MCF 10A (cell line): Measurements from ENCODE around the gene BTBD1. TPM values are rescaled to one million over a fixed set of nuclear protein-coding genes. Genes with fewer than 3 reads are reported as not detected.

Source experiments
- BruUV-seq: library from RNA; stranded (reverse); fragments of 400-500 nt; replicated peaks from 2 replicates; lab custom pipeline; 2021; lab: Mats Ljungman, UMichigan
- CTCF ChIA-PET: fragments of 300-600 bp; sonication (Branson Sonifier 250); formaldehyde crosslinking; extraction: SDS; loops from one replicate; lab custom pipeline; 2021; ENCODE audit warnings: antibody characterized with exemption, inconsistent platforms; lab: Yijun Ruan, JAX
- POLR2A ChIA-PET: fragments of 300-600, 350-650 bp; sonication (Branson Sonifier 250); formaldehyde crosslinking; extraction: SDS; loops from one replicate; lab custom pipeline; 2020; ENCODE audit warnings: antibody characterized with exemption, inconsistent platforms; lab: Yijun Ruan, JAX
- DNase-seq: peaks from one replicate; pipeline ENCODE4 v3.0.0-alpha.2; 2018; ENCODE audit not compliant: unreplicated experiment
- H3K27ac Mint-ChIP-seq: one replicate; pipeline ENCODE4 v1.8.0; 2022; ENCODE audit warnings: mild to moderate bottlenecking, low read depth, mixed read lengths; ENCODE audit not compliant: unreplicated experiment
- H3K27me3 Mint-ChIP-seq: one replicate; pipeline ENCODE4 v1.8.0; 2022; ENCODE audit warnings: mixed read lengths; ENCODE audit not compliant: insufficient read depth, unreplicated experiment
- H3K36me3 Mint-ChIP-seq: one replicate; pipeline ENCODE4 v1.8.0; 2022; ENCODE audit warnings: mild to moderate bottlenecking, moderate library complexity, mixed read lengths; ENCODE audit not compliant: insufficient read depth, unreplicated experiment
- H3K4me1 Mint-ChIP-seq: one replicate; pipeline ENCODE4 v1.8.0; 2022; ENCODE audit warnings: mixed read lengths; ENCODE audit not compliant: insufficient read depth, unreplicated experiment
- H3K4me3 Mint-ChIP-seq: one replicate; pipeline ENCODE4 v1.8.0; 2022; ENCODE audit warnings: mild to moderate bottlenecking, moderate library complexity, mixed read lengths; ENCODE audit not compliant: unreplicated experiment
- H3K9me3 Mint-ChIP-seq: one replicate; pipeline ENCODE4 v1.8.0; 2022; ENCODE audit warnings: mixed read lengths; ENCODE audit not compliant: unreplicated experiment
- intact Hi-C: fragments of 100-400 bp; cut with micrococcal nuclease; formaldehyde crosslinking; loops from 2 replicates; pipeline ENCODE4 v1.14.1; 2022
- total RNA-seq: library from RNA; stranded (reverse); gene quantifications from 2 replicates; pipeline ENCODE4 v1.2.3, GENCODE V29; 2022
- TF ChIP-seq, protein P1 (sequence below): fragments of 200-600 bp; IDR thresholded peaks from one replicate; pipeline ENCODE4 v1.8.0; 2022; ENCODE audit warnings: antibody characterized with exemption, mild to moderate bottlenecking; ENCODE audit not compliant: unreplicated experiment

Gene BTBD1
- total RNA-seq, 1 experiment from 2014 or later, result 57.0 TPM

DNA sequence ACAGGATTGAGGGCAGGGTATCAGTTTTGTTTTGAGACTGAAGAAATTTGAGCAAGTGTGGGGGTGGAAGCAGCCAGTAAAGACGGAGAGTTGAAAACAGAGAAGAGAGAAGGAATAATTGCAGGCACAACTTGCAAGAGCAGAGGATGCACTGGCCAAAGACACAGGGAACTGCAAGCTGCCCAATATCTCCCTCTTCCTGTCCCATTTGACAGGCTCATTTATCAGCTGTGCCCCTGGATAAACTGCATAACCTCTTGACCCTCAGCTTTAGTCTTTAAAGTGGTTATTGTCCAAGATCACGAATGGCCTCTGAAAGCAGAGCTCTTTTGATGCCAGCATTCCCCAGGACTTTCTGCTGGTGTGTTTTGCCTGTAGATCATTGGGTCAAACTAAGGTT is 86.1 kb downstream of the BTBD1 start:
- Mint-ChIP-seq H3K4me1 (peaks cover 4% of the 10 kb centered on the region), H3K9me3 (no peaks in the 10 kb centered on the region), H3K27me3 (no peaks in the 10 kb centered on the region), H3K4me3 (no peak overlapping the region), H3K27ac (no peak overlapping the region), H3K36me3 (no peaks in the 10 kb centered on the region)
- no peak for DNase-seq
- POLR2A ChIA-PET, result no interaction called here
- BruUV-seq, result no TSS peak
- TF ChIP-seq, protein P1, sequence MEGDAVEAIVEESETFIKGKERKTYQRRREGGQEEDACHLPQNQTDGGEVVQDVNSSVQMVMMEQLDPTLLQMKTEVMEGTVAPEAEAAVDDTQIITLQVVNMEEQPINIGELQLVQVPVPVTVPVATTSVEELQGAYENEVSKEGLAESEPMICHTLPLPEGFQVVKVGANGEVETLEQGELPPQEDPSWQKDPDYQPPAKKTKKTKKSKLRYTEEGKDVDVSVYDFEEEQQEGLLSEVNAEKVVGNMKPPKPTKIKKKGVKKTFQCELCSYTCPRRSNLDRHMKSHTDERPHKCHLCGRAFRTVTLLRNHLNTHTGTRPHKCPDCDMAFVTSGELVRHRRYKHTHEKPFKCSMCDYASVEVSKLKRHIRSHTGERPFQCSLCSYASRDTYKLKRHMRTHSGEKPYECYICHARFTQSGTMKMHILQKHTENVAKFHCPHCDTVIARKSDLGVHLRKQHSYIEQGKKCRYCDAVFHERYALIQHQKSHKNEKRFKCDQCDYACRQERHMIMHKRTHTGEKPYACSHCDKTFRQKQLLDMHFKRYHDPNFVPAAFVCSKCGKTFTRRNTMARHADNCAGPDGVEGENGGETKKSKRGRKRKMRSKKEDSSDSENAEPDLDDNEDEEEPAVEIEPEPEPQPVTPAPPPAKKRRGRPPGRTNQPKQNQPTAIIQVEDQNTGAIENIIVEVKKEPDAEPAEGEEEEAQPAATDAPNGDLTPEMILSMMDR, result no peak
- CTCF ChIA-PET, result interaction anchor here (0.7 kb wide), 1 partner anchor 131 kb away, joined by 4 read pairs; no protein-coding TSS in a partner anchor
- intact Hi-C loops, result no loop called here

DNA sequence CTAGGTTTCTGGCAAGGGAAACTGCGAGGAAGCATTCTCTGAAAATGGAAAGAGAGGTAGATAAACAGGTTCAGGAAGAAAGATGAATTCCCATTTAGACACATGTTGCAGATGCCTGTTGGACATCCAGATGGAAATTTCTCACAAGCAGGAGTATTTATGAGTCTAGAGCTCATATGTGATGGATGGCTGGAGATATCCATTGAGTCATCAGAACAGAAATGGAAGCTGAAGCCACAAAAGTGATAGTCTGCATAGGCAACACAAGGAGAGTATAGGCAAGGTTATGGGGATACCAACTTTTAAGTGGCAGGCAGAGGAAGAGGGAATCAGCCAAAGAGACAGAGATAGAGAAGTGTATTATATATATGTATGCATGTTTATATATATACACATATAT is 87.3 kb downstream of the BTBD1 start:
- ChIA-PET CTCF (no interaction called here), POLR2A (no interaction called here)
- BruUV-seq, result no TSS peak
- no peaks in the 10 kb centered on the region for H3K4me1 Mint-ChIP-seq
- no peak overlapping the region for H3K27ac Mint-ChIP-seq
- H3K36me3 Mint-ChIP-seq, result no peaks in the 10 kb centered on the region
- intact Hi-C loops, result no loop called here
- H3K27me3 Mint-ChIP-seq, result no peaks in the 10 kb centered on the region
- TF ChIP-seq, protein P1, result no peak
- H3K9me3 Mint-ChIP-seq, result no peaks in the 10 kb centered on the region
- DNase-seq, result no peak
- no peak overlapping the region for H3K4me3 Mint-ChIP-seq

DNA sequence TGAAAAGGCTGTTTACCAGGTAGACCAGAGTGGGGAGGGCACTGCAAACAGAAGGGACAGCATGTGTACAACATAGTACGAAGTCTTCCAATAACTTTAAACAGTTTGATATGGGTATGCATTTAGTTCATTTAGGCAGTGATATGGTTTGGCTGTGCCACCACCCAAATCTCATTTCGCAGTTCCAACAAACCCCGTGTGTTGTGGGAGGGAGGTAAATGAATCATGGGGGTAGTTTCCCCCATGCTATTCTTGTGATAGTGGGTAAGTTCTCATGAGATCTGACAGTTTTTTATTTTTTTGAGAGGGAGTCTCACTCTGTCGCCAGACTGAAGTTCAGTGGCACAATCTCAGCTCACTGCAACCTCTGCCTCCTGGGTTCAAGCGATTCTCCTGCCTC is 88.6 kb downstream of the BTBD1 start:
- POLR2A ChIA-PET, result no interaction called here
- H3K36me3 Mint-ChIP-seq, result no peaks in the 10 kb centered on the region
- H3K9me3 Mint-ChIP-seq, result no peaks in the 10 kb centered on the region
- no TSS peak for BruUV-seq
- CTCF ChIA-PET, result no interaction called here
- no peaks in the 10 kb centered on the region for H3K4me1 Mint-ChIP-seq
- DNase-seq, result no peak
- TF ChIP-seq, protein P1, result no peak
- H3K27me3 Mint-ChIP-seq, result no peaks in the 10 kb centered on the region
- H3K4me3 Mint-ChIP-seq, result no peak overlapping the region
- intact Hi-C loops, result no loop called here
- H3K27ac Mint-ChIP-seq, result no peak overlapping the region

DNA sequence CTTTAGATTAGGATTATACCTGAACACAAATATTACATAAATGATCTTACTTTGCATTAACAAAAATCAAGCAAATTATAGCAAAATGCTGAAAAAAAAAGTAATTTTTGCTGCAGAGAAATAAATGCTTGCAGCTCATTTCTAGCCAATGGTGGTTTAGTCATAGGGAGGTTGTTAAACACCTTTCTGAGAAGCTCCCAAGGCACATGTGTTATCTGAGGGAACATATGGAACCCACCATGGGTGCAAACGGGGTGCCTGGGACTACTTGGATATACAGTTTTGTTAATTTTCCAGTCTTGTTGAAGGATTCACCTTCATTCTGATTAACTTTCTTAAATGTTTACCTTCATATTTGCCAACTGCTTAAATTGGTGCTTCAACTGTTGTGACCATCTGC is 90.0 kb downstream of the BTBD1 start:
- no peaks in the 10 kb centered on the region for H3K27me3 Mint-ChIP-seq
- no TSS peak for BruUV-seq
- ChIA-PET POLR2A (interaction anchor here (0.7 kb wide), 1 partner anchor 19 kb away, joined by 3 read pairs; no protein-coding TSS in a partner anchor), CTCF (interaction anchor here (0.6 kb wide), 1 partner anchor 595 kb away, joined by 3 read pairs; no protein-coding TSS in a partner anchor)
- no peaks in the 10 kb centered on the region for H3K4me1 Mint-ChIP-seq
- no peak overlapping the region for H3K27ac Mint-ChIP-seq
- TF ChIP-seq, protein P1, result no peak
- H3K4me3 Mint-ChIP-seq, result no peak overlapping the region
- H3K36me3 Mint-ChIP-seq, result no peaks in the 10 kb centered on the region
- no peak for DNase-seq
- H3K9me3 Mint-ChIP-seq, result no peaks in the 10 kb centered on the region
- intact Hi-C loops, result no loop called here
